GM21529 (cell line): ENCODE results near the gene TCIRG1.

Source experiments
- ATAC-seq: cut with Tn5 transposase; IDR thresholded peaks from one replicate; pipeline ENCODE4 v1.9.1; 2021; ENCODE audit not compliant: unreplicated experiment

The TCIRG1 gene

DNA sequence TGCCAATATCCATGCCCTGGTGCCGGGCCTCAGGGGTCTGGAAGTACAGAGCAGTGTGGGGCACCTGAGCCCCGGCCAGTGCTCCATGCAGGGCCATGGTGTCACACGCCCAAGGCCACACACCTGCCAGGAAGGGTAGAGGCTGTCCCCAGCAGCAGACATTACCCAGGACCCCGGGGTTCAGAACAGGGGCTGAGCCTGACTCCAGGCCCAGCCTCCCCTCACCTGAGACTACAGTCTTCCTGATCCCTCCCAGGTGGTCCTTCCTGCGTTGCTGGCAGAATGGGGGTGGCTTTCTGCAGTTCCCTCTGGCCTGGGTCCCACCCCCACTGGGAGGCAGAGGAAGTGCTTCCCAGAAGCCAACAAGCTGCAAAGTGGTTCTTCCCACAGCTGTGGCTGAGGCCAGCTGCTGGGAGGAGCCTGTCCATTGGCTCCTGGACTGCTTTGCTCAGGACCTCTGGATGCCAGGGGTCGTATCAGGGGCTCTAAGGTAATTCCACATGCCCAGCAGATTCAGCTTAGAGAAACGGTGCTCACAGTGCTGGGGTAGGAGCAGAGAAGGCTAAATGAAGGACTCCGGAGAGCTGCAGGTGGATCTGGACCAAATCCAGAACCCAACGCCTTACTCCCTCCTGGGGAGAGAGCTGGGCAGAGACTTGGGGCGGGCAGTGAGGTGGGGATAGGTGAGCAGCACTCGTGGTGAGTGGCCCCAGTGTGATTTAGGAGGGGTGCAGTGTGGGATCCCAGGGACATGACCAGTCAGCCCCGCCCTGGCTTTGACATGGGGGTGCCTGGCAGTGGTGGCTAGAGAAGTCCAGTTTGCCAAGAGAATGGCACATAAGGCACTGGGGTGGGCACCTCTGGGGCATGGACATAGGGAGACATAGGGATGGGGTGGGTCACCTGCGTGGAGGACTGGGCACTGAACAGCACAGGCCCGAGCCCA, 12.6 kb downstream of the TCIRG1 start:
- ATAC-seq = no peak

DNA sequence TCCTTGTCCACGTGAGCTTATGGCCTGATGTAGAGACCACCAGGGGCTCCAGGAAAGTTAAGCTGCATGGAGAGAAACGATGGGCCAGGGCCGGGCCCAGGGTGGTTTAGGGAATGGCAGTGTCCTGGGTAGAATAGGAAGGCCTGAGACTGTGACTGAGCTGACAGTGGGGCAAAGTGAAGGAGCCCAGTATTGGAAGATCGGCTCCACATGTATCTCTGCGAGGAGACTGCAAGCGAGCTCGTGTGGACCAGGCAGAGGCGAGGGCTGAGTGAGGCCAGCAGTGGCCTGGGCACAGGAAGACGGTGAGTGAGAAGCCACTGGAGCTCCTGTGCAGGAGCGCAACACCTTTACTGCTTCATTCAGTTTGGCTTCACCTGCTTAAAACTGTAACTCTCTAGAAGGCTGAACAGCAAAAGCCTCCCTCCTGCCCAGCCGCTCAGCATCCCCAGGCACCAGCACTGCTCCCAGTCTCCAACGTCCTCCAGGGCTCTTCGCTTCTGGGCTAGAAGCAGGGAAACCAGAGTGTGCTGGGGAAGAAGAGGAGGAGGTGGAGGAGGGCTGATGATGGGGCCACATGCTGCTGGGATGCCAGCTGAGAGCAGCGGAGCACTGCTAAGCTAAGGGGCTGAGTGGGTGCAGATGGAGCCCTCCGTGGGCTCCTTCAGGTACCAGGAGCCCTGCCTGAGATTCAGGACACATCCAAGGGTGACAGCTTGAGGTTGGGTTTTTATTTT, 13.5 kb downstream of the TCIRG1 start:
- ATAC-seq = no peak

- ATAC-seq = no peak
These were observed 14.3 kb downstream of the TCIRG1 start for GRCh38 chr11:68053117-68053516.

GRCh38 chr11:68053981-68054812, 15.4 kb downstream of the TCIRG1 start:
- no peak for ATAC-seq

- ATAC-seq = no peak
These were observed 17.8 kb downstream of the TCIRG1 start for GRCh38 chr11:68056317-68057285.

GRCh38 chr11:68057807-68058206, 19.0 kb downstream of the TCIRG1 start:
- ATAC-seq = no peak

GRCh38 chr11:68061508-68061907, 22.7 kb downstream of the TCIRG1 start:
- ATAC-seq = no peak

GRCh38 chr11:68064926-68065325, 26.1 kb downstream of the TCIRG1 start:
- no peak for ATAC-seq

- ATAC-seq = no peak
These were observed 27.0 kb downstream of the TCIRG1 start for GRCh38 chr11:68065841-68066240.

DNA sequence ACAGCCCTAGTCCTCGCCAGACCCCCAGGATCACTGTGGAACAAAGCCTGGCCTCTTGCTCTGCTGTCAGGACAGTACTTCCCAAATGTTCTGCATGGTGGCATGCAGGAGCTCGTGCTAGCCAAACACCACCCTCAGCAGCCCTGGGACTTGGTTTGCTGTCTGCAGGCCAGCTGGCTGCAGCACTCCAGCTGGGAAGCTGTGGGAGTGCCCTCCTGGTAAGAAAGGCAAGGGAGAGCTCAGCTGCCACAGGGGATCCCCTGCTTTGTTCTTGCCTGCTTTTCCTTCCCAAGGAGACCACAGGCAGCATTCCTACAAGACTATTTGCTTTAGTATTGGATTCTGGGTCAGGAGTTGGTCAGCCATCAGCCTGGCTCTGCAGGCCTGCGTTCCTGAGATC, 27.9 kb downstream of the TCIRG1 start:
- no peak for ATAC-seq

DNA sequence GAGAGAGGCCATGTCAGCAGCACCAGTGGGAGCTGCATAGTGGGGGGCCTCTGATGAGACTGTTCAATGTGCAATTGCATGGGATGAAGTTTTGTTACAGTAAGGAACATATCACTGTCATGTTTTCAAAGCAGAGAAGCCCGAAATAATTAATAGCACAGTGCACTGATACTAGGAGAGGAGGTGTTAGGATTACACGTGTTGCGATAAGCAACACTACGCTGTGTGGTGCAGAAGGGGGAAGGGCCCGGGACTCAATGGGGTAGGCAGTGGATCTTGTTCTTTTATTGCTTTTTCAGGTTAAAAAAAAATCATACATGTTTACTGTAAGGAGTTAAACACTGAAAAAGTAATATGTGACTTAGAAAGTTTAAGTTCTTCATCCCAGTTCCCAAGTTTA, 29.2 kb downstream of the TCIRG1 start:
- ATAC-seq = no peak

DNA sequence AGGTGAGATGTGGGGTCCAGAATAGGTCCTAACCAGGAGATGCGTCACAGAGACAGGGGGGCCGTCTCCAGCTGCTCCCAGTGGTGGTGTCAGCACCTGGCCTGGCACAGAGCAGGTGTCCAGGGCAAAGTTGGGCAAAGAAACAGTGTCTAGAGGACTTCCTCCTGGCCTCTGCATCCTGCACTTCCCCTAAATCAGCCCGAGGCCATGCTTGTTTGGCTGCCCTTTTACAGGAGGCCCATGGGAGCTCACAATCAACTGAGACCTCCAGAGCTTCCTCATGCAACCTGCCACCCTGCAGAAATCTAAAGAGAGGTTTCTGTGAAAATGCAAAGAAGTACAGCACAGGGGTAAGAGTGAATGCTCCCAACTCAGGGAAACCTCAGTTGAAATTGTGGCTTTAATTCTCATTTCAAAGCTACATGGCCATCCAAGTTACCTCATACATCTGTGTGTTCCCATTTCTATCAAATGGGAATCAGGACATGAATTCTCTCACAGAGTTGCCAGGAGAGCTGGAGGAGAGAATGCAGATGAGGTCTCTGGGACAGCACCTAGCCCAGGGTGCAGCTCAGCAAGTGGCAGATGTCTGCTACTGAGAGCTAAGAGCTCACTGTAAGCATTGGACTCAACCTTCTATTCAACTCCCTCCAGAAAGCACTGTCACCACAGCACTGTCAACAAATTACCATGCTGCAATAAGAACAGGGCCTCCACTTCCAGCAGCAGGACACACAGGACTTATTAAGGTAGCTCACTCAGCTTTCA, 32.6 kb downstream of the TCIRG1 start:
- no peak for ATAC-seq

DNA sequence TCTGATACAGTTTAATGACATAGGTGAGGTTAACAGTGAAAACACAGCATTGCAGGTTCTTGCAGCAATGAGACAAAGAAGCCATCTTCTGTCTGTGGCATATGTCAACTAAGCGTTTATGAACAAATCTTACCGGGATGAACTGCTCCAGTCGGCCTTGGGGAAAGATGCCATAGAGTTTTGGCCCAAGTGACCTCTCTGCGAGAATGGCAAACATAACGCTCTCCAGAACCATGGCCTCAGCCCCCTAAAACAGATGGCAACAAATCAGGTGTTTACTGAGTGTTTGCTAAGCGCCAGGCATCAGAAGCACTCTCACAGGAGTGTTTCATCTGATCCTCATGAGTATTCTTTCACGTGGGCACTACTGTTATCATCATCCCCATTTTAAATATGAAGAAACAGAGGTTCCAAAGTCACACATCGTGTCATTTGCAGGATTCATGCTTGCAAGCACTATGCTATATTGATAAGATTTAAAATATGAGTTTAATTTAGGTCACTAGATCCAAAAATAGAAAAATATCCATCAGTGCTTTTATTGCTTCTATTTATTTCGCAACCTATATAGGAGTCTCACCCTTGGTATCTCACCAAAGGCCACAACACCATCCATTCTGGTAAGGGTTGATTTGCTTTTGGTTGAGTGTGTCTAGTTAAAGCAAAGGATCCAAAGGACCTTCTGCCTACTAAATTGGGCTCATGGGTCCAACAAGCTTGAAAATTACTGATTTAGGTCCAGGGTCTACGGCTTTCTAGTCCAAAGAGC, 35.9 kb downstream of the TCIRG1 start:
- no peak for ATAC-seq

DNA sequence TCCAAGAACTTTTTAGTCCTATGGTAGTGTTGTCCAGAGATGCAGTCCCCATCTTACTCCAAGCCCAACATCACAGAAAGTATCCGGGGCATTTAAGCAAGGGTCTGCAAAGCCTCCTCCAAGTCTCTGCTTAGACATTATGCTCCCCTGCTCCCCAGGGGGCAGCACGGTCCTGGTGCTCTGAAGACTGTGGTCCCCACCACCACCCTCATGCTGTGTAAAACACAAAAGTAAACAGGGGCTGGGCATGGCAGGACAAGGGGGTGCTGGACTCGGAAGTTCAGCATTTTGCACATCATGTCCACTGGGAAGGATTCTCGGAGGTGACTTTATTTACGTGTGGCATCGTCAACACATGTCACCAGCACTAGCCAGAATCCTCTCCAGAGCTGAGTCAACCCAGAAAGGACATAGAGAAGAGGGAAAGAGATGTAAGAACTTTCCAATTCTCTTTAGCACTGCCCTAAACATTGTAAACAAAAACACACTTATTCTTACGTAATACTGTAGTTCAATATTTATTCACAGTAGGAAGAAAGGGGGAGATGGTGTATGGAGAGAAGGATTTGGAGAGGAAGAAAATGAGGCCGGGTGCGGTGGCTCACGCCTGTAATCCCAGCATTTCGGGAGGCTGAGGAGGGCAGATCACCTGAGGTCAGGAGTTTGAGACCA, 37.7 kb downstream of the TCIRG1 start:
- ATAC-seq = no peak

DNA sequence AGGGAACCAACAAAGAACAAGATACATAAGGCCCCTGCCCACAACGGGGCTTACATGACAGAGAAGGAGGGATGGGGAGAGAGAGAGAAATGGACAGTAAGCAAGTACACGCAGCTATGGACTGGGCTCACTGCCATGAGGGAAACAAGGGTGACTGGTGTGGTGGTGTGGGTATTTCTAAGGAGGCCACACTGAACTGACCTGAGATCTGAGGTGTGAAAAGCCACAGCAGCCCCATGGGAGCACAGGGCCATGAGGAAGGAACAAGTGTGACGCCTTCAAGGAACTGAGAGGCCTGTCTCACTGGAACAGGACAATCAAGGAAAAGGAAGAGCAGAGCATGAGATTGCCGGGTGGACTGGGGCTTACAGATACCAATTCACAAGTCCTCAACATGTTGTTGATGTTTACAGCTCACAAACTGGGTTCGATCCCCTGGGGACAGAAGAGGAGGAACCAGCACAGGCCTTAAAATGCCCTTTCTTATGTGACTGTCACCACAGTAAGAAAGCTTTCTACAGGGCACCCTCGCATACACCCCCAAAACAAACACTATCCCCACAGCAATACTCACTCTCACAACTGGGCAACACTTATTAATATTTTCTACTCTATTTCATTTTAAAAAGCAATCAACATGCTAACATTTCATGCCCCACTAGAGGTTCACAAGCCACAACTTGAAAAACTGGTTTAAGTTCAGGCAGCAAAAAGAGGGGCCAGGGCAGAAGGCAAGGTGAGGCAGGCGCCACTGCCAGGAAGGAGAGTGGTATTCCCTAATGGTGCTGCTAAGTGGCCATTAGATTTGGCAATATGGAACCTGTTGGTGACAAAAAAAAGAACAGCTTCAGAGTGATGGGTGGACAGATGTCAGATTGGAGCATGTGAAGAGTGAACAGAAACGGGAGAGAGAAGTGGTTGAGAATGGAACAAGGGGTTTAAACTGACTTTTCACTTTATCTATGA, 39.1 kb downstream of the TCIRG1 start:
- ATAC-seq = no peak

GRCh38 chr11:68080860-68081259, 42.0 kb downstream of the TCIRG1 start:
- no peak for ATAC-seq

- ATAC-seq = no peak
These were observed 42.9 kb downstream of the TCIRG1 start for GRCh38 chr11:68081691-68082090.
